Omental fat pad (tissue), 4 donors: ENCODE data around the gene WBP1L. TPM values are rescaled to one million over a fixed set of nuclear protein-coding genes. Genes with fewer than 3 reads are reported as not detected.

ENCODE experiments used
- ATAC-seq: fragments of 150-250 bp; one replicate; pipeline ENCODE4 v1.9.1; 2016; ENCODE audit warnings: mild to moderate bottlenecking, moderate library complexity; ENCODE audit not compliant: low FRiP score
- DNase-seq: peaks from one replicate; pipeline ENCODE4 v3.0.0-alpha.2; 2019; ENCODE audit warnings: low spot score
- total RNA-seq, 4 donors: library from RNA; depleted of rRNA; stranded (reverse); fragments of >200 nt; gene quantifications; one replicate each; pipeline ENCODE4 v1.1.0, GENCODE V29; 2016
- TF ChIP-seq, protein P1 (sequence below), 3 donors: fragments of 450-650 bp; IDR thresholded peaks; one replicate each; pipeline ENCODE4 v1.5.1; 2016 to 2017; ENCODE audit warnings: antibody characterized with exemption in 3 of 3, mild to moderate bottlenecking in 3 of 3, moderate library complexity in 2 of 3

Gene WBP1L
- total RNA-seq, 4 donors from 2014 or later = 106 to 214 (median 165) TPM

DNA sequence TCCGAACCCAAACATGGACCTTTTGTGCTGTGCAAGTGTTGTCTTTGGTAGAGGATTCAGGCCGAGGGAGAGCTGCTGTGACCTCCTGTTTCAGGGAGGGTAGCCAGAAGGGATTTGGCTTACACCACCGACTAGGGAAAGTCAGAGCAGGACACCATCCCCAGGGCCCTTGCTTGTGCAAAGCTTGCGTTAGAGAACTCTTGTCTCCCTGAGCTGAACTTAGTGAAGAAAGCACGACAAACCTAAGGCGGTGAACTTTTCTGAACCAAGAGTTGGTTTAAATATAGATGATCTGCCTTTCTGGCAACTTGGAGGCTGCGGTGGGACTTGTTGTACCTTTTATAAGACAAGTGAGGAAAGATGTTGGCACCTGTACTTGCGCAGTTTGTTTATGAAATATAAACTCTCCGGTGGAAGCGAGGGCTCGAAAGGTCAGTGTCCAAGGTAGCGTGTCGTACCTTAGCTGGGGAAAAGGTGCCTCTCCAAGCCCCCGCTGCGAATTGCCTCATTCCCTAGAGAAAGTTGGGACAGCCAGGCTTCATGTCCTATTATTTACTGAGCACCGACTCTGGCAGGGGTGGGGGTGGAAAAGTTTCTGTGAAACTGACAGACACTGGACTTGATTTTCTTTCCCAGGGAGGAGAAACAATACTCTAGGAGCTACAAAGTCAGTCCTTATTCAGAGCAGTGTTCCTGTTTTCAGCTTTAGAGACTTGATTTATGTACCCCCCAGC is 31.6 kb downstream of the WBP1L start:
- no peak for DNase-seq
- ATAC-seq = no peak
- TF ChIP-seq, protein P1, sequence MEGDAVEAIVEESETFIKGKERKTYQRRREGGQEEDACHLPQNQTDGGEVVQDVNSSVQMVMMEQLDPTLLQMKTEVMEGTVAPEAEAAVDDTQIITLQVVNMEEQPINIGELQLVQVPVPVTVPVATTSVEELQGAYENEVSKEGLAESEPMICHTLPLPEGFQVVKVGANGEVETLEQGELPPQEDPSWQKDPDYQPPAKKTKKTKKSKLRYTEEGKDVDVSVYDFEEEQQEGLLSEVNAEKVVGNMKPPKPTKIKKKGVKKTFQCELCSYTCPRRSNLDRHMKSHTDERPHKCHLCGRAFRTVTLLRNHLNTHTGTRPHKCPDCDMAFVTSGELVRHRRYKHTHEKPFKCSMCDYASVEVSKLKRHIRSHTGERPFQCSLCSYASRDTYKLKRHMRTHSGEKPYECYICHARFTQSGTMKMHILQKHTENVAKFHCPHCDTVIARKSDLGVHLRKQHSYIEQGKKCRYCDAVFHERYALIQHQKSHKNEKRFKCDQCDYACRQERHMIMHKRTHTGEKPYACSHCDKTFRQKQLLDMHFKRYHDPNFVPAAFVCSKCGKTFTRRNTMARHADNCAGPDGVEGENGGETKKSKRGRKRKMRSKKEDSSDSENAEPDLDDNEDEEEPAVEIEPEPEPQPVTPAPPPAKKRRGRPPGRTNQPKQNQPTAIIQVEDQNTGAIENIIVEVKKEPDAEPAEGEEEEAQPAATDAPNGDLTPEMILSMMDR (IDR thresholded peaks at IDR 0.05) = no peak

DNA sequence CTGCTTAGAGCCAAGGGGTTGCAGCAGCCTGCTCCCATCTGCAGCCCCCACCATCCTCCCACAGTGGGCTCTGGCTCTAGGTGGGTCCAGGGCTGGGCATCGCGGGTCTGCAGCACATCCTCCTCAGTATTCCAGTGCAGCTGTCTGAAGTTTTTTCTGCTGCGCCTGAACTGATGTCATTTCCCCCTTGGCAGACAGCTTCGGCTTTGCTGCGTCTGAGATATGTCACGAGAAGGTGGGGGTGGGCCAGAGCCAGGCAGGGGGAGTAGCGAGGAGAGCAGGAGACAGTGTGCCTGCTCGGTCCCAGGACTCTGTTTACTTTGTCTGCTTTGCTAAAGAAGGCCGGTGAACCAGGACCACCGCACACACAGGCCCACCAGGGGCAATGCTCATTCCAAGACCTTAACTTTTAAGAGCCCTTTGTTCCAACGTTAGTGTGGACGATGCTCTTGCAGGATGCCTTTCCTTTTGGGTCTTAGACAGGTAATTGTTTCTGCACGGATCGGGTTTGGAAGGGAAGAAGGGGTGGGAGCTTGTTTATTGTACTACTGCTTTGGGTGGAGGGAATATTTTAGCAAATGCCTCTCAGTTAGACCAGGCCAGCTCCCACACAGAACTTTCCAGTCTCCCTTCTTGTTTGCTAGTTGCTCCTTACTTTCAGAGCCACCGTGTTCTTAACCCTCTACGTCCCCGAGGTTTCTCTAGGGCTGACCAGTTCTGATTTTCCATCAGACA is 32.4 kb downstream of the WBP1L start:
- TF ChIP-seq, protein P1 (IDR thresholded peaks at IDR 0.05) = no peak
- ATAC-seq (peak; percentile 51), DNase-seq (no peak)

DNA sequence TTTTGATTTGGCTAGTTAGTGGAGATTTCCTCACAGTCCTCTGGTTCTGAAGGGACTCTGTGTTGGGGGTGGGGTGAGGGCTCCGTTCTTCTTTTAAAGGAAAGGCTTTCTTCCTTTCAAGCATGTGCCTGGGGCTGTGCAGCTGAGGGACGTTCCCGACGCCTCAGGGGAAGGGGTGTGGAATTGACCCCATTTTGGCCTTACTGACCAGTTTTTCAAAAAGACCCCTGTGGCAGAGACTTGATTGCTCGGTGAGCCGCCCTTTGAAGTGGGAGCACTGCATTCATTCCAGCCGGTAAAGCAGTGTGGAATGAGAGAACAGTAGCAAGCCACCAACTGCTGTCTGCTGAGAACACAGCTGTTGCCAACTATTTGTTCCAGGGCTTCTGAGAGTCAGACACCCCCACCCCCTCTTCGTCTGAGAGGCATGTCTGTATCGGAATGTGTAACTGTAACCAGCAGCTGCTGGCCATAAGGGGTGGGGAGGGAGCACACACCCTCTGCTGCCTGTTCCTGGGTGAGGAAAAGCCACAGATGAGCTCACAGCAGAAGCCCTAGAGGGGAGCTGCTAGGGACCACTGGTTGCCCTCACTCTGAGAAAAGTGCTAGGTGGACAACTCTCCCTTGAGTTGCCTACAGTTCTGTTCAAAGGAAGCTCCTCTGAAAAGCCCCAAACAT is 33.2 kb downstream of the WBP1L start:
- TF ChIP-seq, protein P1 (IDR thresholded peaks at IDR 0.05) = no peak
- no peak for DNase-seq
- peak; percentile 43 for ATAC-seq

DNA sequence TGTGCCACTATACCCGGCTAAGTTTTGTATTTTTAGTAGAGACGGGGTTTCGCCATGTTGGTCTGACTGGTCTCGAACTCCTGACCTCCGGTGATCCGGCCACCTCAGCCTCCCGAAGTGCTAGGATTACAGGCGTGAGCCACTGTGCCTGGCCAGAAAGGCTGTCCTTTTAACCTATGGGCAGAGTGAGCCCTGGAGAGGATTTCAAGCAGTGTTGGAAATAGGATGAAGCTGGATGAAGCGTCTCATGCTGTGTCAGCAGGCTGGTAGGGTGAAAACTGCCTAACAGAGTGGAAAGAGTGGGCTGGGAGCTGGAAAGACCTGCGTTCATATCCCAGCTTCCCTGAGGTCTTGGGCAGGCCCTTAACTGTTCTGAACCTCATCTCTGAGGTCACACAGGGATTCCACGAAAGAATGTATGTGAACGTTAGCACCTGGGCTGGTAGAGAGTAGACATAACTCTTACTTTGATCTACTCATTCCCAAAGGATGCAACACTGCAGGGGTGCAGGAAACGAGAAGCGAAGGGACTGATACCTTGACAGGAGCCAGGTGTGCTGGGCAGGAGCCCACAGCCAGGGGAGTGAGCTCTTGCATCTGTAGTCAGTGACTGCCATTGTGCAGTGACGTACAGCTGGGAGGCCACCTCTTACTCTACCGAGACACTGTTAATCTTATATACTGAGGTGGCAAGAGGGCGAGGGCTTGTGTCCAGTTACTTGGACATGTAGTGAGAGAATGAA is 34.1 kb downstream of the WBP1L start:
- ATAC-seq (no peak), DNase-seq (no peak)
- TF ChIP-seq, protein P1 (IDR thresholded peaks at IDR 0.05) = no peak

DNA sequence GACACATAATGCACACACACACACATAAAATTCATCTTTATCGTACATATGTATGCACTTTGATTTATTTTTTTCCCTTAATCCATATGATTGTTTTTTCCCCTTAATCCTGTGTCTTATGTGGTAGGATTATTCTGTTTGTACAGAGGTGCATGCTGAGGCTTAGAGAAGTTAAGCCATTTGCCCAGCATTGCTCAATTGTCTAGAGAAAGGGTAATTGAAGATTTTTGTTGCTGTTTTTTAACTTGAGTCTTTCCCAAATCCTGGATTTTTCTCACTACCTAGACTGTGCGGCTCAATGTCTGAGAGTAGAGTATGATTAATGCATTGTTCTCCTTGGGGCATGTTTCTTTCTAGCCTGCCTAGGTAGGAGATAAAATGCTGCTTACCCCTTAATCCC is 35.0 kb downstream of the WBP1L start:
- TF ChIP-seq, protein P1 (IDR thresholded peaks at IDR 0.05) = no peak
- DNase-seq = no peak

DNA sequence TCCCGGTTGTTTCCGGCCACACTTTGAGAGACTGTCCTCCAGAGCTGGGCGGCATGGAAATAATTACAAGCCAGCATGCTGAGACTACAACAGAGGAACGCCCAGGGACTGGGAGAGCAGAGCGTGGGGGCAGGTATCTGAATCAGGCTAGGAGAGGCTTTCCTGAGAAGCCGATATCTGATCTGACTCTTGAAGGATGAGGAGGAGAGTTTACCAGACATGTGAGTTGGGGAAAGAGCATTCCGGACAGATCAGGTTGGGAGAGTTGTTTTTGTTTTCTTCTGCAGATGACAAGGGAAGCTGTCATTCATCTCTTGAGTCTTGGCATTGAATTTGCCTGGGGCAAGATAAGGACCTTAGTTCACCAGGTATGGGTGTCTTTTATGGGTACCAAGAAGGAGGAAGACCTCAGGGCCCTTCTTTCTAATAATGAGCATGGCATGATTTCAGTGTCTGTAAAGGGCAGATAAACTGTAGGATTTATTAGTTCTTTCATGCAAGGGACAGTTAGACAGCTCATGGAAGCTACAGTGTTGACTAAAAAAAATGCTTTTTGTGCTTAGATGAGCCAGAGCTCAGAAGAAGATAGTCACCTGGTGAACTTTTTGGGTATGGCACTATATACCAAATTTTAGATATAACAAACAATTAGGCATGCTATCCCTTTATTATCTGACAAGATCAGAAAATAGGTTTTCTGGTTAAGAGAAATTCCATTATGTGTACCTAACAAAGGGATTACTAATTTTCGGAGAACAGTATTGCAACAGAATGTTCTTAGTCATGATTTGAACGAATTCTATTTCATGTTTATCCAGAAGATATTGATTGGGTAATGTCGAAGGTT is 36.2 kb downstream of the WBP1L start:
- ATAC-seq (peak; percentile 44), DNase-seq (no peak)
- TF ChIP-seq, protein P1 (IDR thresholded peaks at IDR 0.05) = no peak

More for the DNA sequence above, 35.0 kb downstream of the WBP1L start:
- no peak for ATAC-seq
